HG02588 (cell line): Measurements from ENCODE around the gene RHD.
"Not testable (repeated sequence)": the region's sequence is repeated elsewhere in the genome, so short reads cannot be mapped to it uniquely, and the experiment has no call there.

Experiments used
- ATAC-seq: cut with Tn5 transposase; IDR thresholded peaks from one replicate; pipeline ENCODE4 v1.9.1; 2021; ENCODE audit warnings: mild to moderate bottlenecking, moderate library complexity; ENCODE audit not compliant: unreplicated experiment

The RHD gene

DNA sequence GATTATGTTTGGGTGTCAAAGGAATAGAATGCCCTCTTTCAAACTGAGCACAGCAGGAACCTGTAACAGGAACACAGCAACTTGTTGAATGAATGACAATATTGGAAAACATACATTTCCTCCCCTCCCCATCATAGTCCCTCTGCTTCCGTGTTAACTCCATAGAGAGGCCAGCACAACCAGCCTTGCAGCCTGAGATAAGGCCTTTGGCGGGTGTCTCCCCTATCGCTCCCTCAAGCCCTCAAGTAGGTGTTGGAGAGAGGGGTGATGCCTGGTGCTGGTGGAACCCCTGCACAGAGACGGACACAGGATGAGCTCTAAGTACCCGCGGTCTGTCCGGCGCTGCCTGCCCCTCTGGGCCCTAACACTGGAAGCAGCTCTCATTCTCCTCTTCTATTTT lies at the start of gene RHD:
Gene RHD (plus strand): TSS at position 272 of the 400 bp plus-strand sequence. CDS start 39 bp downstream, at position 311.
- not testable (repeated sequence) for ATAC-seq

DNA sequence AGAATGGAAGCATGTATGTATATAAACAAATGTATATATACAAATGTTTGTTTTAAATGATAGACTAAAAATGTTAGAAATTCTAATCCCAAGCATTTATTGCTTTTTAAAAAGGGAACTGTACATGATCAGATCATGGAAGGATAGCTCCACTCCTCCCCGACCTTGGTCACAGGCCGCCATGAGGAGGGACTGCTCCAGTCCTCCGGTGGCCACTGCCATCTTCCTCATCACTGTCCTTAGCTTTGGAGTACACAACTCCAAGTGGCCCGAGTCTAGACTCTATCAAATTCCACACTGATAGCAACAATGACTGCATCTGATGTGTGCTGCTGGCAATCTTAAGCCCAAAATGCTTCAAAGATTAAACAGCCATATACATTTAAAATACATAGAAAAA lies 49.7 kb upstream of the RHD start:
- ATAC-seq: no peak

DNA sequence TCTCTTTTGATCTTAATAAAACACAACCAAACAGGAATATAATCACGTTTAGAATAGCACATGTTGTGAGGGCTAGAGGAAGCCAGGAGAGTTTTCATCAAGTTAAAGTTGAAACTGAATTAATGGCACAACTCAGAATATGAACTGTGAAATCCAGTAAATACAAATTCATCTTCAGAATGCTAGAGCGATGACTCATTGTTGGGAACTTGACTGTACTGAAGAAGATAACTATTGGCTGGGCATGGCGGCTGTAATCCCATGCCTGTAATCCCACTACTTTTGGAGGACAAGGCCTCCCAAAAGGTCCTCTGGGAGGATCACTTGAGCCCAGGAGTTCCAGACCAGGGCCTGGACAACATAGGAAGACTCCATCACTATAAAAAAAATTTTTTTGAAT lies 48.8 kb upstream of the RHD start:
- no peak for ATAC-seq

DNA sequence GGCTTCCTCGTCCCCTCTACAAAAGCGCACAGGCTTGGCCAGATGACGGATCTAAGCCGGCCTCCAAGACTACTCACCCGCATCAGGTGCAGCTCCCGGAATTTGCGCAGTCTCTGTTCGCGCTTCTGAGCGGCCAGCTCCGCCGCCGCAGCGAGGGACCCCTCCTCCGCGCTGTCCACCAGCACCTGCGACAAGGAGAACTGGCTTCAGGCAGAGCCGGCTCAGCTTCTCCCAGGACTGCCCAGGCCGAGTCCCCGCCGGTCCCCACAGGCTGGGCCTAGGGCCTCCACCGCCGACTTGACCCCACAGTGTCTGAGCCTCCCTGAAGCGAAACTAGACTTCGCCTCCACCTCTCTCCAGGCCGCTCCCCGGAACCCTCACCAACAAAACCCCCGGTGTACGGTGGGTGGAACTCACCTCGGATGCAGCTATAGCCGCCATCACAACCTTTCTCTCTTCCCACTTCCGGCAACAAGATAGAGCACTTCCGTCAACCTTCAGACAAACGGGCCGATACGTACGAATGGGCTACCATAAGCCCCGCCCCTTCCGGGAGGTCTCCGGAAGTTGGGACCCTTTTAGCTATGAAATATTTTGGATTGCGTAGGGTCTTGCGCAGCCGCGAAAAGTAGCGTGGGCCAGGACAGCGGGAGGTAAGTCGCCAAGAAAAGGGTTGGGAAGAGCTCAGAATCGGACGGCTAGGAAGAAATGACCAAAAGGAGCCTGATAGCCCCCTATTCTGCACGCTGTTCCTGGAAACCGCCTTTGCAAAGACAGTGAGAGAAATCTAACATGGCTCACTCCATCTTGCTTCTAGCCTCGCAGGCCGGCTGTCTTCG lies 40.1 kb upstream of the RHD start, which contains the start of gene SYF2:
Gene SYF2 (minus strand): TSS at position 476 of the 839 bp plus-strand sequence. CDS start 35 bp downstream, at position 441.
- peak; percentile 74 for ATAC-seq

DNA sequence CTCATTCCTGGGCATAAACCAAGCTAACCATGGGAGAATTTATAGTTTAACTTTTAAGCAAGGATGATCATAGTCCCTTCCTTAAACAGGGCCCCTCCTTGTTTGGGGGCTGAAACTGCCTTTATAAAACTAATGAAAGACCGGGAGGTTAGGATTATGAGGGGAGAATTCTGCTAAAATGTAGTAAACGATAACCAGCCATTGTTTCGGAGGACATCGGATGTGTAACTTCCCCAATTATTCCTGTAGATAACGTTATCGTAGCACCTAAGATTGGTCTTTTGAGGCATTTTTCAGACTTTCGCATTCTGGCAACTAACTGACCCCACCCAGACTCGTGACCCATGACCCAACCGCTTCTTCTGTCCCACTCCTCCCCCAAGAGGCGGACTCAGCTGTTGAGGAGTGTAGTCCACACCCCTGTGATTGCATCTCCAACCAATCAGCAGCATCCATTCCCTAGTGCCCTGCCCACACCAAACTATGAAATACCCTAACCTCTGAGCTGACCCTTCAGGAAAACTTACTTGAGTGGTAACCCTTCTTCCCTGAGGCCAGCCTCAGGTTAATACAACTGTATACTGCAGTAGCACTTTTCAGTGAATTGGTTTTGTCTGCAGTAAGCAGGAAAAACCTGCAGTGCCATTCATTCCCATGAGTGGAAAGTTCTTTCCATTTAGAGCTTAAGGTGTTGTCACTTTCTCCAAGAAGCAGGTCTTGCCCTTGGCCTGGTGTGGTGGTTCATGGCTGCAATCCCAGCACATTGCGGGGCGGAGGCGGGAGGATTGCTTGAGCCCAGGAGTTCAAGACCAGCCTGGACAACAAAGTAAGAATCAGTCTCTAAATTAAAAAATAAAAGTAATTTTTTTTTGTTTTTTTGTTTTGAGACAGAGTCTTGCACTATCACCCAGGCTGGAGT lies 39.2 kb upstream of the RHD start:
- ATAC-seq: peak; percentile 65

DNA sequence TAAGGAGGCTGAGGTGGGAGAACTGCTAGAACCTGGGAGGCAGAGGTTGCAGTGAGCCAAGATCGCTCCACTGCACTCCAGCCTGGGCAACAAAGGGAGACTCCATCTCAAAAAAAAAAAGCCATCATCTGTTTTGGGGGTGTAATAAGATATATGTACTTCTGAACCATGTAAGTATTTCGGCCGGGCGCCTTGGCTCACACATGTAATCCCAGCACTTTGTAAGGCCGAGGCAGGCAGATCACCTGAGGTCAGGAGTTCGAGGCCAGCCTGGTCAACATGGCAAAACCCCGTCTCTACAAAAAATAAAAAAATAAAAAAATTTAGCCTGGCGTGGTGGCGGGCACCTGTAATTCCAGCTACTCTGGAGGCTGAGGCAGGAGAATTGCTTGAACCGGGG lies 36.9 kb upstream of the RHD start:
- ATAC-seq: not testable (repeated sequence)

DNA sequence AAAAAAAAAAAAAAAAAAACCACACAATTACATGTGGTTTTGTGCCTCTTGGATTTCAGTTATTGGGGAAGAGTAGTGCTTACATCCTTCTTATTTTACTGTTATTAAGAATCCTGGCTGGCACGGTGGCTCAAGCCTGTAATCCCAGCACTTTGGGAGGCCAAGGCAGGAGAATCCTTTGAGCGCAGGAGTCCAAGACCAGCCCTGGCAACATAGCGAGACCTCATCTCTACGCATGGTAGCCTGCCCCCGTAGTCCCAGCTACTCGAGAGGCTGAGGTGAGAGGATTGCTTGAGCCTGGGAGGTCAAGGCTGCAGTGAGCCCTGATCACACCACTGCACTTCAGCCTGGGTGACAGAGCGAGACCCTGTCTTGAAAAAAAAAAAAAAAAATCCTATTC lies 36.0 kb upstream of the RHD start:
- ATAC-seq: not testable (repeated sequence)

DNA sequence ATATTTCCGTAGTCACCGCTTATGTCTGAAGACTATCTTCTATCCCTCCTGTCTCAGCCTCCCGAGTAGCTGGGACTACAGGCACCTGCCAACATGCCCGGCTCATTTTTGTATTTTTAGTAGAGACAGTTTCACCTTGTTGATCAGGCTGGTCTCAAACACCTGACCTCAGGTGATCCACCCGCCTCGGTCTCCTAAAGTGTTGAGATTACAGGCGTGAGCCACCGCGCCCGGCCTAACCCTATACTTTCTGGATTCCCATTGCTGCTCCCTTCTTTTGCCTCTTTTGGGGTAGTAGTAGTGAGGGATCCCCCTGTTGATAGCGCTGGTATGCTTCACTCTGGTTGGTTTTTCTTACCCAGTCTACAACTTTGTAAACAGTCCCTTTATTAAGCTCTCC lies 34.3 kb upstream of the RHD start:
- no peak for ATAC-seq

DNA sequence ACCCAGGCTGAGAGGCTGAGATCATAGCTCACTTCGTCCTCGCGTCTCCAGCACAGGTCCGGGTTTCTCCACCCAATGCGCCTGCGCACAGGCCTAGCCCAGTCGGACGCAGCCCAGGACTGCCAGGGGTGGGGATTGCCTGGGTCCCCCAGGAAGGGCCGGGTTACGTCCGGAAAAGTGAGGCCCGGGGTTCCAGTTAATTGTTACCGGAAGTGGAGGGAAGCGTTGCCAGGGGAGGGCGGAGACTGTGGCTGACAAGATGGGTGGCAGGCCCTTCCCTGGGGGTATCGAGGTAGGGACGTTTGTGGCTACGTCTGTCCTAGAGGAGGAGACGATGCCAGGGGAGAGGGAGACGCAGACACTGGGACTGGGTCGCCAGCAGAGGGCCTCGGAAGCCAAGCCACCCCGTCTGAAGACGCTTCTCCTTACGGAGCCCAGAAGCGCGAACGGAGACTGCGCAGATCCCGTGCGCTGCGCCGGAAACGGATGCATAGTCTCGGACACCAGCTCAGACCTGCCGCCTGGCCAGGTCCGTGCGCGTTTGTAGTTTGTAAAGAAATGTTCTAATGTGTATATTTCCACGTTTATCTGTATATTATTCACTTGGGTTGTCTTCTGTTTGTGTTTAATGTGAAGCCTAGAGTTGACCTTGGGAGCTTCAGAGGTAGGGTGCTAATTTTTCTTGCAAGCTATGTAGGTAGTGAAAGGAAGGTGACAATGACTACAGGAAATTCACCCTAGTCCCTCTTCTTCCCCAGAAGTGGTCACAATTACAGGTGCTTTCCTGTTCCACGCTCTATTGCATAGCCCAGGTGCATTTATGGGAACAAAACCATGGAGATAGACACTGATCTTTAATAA lies 32.4 kb upstream of the RHD start:
- ATAC-seq: peak; percentile 61

DNA sequence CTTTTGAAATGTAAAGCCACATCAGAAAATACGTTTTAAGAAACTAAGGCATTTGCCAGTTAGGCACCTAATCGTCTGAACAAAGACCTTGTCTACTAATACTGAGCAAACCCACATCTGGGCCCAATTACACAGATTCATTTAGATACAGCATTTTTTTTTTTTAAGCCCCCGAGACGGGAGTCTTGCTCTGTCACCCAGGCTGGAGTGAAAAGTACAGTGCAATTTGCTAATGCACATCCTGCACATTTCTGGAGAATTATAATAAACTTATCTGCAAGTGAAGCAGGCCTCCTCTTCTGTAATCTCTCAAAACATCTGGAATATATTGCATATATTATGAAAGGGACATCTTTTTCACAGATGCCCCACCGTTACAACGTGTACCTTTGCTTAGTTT lies 28.4 kb upstream of the RHD start:
- ATAC-seq: no peak

DNA sequence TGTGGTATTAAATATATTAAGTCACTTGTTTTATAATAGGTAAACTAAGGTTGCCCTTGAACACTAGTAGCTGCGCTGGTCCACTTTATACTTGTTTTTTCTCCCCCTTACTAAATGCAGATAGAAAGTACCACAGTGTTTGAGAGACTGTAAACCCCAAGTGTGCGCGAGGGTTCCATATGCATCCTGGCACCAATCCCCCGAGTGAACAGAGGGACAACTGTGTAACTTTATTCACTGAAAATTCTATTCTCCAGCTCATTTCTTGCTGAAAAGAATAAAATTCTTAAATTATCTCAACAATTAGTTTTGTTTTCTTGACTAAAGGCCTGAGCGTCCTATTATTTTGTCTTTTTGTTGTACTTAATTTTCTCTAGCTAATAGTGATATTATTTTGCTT lies 26.9 kb upstream of the RHD start:
- ATAC-seq: no peak

DNA sequence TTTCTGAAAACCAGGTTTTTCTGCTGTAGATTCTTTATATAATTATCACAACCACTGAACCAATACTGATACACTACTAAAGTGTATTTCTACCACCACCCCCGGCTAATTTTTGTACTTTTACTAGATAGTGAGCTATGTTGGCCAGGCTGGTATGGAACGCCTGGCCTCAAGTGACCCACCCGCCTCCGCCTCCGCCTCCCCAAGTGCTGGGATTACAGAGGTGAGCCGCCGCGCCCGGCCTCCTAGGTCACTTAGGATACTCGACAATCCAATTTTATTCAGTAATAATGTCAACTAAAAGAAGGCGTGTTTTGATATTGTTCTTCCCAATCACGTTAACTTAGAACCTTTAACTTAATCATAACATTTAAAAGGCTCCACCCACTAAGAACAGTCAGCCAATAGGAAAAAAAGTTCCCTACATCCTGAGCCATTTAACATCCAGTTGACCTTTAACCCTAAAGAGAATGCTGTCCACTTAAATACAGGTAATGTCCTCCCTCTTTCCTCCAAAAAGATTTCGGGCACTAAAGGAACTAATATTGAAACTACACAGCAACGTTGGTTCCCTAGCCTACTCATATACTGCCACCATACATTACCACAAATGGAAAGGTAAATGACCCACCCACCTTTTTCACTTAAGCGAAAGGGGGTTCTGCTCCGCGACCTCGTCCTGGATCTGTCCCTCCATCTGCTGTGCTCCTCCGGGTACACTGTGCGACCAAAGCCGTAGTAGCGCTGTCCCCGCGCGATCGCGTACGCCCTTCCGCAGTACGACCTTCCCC lies 26.3 kb upstream of the RHD start:
- no peak for ATAC-seq

DNA sequence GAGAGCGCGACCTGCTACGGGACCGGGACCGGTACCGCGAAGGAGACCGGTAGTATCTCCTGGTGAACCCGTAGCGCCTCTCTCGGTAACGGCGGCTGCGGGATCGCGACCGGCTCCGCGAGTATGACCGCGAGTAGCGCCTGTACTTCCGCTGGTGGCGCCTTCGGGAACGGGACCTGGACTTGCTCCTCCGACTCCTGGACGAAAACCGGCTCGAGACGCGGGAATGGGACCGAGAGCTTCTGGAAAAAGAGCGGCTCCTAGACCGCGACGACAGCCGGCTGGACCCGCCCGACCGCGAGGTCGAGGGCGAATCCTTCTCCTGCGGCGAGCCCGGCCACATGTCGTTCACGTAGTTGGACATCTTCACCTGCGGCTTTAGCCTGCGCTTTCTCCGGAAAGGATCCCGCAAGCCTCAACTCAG lies 25.7 kb upstream of the RHD start:
- peak; percentile 3 for ATAC-seq

DNA sequence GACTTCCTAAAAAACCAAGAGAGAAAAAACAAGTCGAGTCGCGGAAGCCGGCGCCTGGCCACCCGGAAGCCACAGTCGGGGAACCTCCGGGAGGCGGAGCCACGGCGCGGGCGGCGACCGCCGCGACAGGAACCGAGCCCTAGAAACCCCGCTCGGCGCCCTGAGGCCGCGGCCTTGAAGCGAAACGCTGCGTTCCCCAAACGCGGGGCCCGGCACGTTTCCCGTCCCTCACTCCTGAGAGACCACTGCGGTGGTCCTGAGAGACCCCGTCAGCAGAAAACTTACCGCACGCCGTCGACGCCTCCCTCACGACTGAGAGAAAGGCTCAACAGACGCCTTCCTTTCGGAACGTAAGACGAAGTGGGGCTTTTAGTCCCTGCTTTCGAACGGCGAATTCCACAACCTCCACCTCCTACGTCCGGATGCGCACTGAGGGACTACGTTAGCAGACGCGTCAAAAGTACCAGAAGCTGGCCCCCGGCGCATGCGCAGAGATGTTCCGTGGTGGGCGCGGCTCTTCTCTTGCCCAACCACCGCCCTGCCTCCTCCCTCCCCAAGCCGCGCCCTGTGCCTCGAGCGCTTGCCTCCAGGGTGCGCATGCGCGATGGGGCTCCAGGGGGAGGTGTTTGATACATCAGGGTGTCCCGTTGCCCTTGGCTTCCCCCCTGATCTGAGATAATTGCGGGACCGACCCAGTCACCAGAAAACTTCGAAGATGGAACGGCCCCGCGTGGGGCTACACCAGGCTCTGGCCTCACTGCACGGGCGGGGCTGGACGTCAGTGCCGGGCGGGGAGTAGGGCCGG lies 25.1 kb upstream of the RHD start, which contains the start of gene RSRP1:
Gene RSRP1 (minus strand): TSS at position 431 of the 805 bp plus-strand sequence. CDS start 491 bp downstream, outside the sequence.
- ATAC-seq: peak; percentile 71

DNA sequence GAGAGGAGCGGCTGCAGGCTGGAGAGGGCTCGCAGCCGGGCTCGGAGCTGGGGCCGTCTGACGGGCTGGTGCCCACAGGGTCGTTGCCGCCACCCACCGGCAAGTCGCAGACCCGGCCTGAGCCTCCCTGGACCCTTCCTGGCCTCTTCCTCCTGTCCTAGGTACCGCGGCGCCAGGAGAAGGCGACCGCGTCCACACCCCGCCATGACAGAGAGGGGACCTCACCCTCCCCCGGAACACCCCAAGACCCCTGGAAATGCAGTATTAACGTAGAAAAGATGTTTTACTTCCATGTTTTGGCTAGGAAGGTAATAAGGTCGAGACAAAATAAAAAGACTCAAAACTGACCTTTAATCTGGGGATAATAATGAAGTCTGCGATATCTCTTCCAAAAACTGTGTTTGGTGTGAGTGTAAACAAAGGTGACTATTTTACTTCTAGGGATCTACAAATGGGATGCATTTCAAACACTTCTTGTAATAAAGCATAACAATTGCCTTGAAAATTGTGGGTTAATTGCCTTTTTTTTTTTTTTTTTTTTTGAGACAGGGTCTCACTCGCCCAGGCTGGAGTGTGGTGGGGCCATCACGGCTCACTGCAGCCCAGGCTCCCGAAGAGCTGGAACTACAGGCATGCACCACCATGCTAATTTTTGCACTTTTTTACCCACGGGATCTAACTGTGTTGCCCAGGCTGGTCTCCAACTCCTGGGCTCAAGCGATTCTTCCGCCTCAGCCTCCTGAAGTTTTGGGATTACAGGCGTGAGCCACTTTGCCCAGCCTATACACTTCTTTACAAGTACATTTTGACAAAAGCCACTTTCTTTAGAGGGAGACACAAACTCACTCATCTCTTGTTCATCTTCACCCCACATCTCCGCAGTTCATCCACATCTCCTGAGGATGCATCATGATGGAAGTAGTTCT lies 24.2 kb upstream of the RHD start:
- ATAC-seq: no peak

DNA sequence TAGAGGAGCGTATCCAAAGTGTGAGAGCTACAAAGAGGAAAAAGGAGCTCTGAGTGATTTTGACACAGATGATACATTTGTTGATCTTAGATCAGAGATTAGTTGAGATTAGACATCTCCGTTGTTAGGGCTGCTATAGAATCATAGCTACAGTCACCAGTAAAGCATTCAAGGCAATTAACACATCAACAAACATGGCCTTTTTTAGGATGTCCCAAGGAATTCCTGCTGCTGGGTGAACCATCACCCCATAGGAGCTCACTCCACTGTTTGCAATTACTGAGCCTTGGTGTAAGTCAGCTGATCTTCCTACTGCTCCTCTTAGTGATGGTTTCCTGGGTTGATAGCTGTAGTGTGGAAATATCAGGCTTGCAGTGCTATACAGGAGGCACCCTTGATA lies 18.4 kb upstream of the RHD start:
- ATAC-seq: no peak

DNA sequence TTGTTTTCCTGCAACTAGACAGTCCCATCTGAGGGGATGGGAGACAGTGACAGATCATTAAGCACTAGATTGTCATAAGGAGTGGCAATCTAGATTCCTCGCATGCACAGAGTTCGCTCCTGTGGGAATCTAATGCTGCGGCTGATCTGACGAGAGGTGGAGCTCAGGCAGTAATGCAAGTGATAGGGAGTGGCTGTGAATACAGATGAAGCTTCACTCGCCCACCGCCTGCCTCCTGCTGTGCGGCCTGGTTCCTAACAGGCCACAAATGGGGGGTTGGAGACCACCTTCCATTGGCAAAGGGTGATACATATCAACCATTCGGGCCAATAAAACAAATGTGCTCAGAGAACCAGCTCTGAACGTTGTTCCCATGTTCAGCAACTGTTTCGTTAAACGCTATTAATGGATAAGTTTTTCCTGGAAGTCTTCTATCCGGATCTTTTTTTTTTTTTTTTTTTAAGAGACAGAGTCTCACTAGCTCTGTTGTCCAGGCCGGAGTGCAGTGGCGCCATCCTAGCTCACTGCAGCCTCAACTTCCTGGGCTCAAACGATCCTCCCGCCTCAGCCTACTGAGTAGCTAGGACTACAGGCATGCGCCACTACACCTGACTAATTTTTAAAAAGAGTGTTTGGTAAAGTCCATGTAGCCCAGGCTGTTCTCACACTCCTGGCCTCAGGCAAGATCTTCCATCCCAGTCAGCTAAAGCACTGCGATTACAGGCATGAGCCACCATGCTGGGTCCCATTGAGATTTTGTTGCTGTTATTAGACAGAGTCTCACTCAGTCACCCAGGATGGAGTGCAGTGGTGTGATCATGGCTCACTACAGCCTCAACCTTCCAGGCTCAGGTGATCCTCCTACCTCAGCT lies 16.4 kb upstream of the RHD start:
- no peak for ATAC-seq
